Upper lobe of right lung (tissue), 1 donor: ENCODE results near the gene DNAJC30. TPM values are rescaled to one million over a fixed set of nuclear protein-coding genes. Genes with fewer than 3 reads are reported as not detected.

Experiments
- ATAC-seq: fragments of 200-7000 bp; cut with Tn5 transposase; one replicate; pipeline ENCODE4 v1.9.1; 2020; ENCODE audit warnings: mild to moderate bottlenecking, moderate library complexity
- DNase-seq: peaks from one replicate; pipeline ENCODE4 v3.0.0-alpha.2; 2020
- H3K27ac ChIP-seq: fragments of 200-600 bp; one replicate; pipeline ENCODE4 v1.8.0; 2022
- H3K27me3 ChIP-seq: fragments of 200-600 bp; one replicate; pipeline ENCODE4 v1.8.0; 2022; ENCODE audit warnings: mild to moderate bottlenecking
- H3K36me3 ChIP-seq: fragments of 200-600 bp; one replicate; pipeline ENCODE4 v1.8.0; 2022
- H3K4me1 ChIP-seq: fragments of 200-600 bp; one replicate; pipeline ENCODE4 v1.8.0; 2022
- H3K4me3 ChIP-seq: fragments of 200-600 bp; one replicate; pipeline ENCODE4 v1.8.0; 2022; ENCODE audit warnings: mild to moderate bottlenecking
- H3K9me3 ChIP-seq: fragments of 200-600 bp; one replicate; pipeline ENCODE4 v1.8.0; 2022
- intact Hi-C: fragments of 100-400 bp; cut with DNase I; formaldehyde crosslinking; loops from one replicate; pipeline ENCODE4 v1.11.0; 2022
- total RNA-seq: library from RNA; stranded (reverse); fragmentation: NEBNext Ultra II Directional; extraction: Animal tissue kit (Norgen Biotek cat#: 25700); gene quantifications from one replicate; pipeline ENCODE4 v1.2.1, GENCODE V29; 2021
- TF ChIP-seq, protein P1 (sequence below): fragments of 200-600 bp; IDR thresholded peaks from one replicate; pipeline ENCODE4 v1.8.0; 2022; ENCODE audit warnings: antibody characterized with exemption
- donor health status: DM: no; HTN: yes; CAD: no; lungs with severe emphysema.

The DNAJC30 gene
- total RNA-seq, 1 donor from 2014 or later: 10.2 TPM

DNA sequence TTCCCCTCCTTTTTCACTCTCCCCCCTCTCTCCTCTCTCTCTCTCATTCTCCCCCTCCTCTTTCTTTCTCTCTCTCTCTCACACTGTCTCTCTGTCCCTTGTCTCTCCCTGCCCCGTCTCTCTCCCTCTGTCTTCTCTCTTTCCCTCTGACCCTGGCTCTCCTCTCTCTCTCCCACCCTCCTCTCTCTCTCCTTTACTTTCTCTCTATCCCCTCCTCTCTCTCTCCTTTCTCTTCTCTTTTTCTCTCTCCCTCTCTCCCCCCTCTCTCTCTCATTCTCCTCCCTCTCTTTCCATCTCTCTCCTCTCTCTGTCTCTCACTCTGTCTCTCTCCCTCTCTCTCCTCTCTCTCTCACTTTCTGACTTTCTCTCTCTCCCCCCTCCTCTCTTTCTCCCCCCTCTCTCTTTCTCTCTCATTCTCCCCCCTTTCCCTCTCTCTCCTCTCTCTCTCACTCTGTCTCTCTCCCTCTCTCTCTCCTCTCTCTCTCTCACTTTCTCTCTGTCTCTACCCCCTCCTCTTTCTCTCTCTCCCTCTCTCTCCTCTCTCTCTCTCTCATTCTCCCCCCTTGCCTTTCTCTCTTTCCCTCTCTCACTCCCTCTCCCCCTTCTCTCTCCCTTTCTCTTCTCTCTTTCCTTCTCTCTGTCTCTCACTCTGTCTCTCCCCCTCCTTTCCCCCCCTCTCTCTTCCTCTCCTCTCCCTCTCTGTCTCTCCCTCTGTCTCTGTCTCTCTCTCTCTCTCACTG is 34.5 kb downstream of the DNAJC30 start:
- H3K27ac ChIP-seq: no peak overlapping the region
- H3K27me3 ChIP-seq: peaks cover 36% of the 10 kb centered on the region
- H3K9me3 ChIP-seq: no peaks in the 10 kb centered on the region
- TF ChIP-seq, protein P1, sequence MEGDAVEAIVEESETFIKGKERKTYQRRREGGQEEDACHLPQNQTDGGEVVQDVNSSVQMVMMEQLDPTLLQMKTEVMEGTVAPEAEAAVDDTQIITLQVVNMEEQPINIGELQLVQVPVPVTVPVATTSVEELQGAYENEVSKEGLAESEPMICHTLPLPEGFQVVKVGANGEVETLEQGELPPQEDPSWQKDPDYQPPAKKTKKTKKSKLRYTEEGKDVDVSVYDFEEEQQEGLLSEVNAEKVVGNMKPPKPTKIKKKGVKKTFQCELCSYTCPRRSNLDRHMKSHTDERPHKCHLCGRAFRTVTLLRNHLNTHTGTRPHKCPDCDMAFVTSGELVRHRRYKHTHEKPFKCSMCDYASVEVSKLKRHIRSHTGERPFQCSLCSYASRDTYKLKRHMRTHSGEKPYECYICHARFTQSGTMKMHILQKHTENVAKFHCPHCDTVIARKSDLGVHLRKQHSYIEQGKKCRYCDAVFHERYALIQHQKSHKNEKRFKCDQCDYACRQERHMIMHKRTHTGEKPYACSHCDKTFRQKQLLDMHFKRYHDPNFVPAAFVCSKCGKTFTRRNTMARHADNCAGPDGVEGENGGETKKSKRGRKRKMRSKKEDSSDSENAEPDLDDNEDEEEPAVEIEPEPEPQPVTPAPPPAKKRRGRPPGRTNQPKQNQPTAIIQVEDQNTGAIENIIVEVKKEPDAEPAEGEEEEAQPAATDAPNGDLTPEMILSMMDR: no peak
- H3K4me1 ChIP-seq: peaks cover 3% of the 10 kb centered on the region
- intact Hi-C loops: no loop called here
- no peak overlapping the region for H3K4me3 ChIP-seq
- ATAC-seq: no peak
- H3K36me3 ChIP-seq: no peaks in the 10 kb centered on the region
- DNase-seq: no peak

DNA sequence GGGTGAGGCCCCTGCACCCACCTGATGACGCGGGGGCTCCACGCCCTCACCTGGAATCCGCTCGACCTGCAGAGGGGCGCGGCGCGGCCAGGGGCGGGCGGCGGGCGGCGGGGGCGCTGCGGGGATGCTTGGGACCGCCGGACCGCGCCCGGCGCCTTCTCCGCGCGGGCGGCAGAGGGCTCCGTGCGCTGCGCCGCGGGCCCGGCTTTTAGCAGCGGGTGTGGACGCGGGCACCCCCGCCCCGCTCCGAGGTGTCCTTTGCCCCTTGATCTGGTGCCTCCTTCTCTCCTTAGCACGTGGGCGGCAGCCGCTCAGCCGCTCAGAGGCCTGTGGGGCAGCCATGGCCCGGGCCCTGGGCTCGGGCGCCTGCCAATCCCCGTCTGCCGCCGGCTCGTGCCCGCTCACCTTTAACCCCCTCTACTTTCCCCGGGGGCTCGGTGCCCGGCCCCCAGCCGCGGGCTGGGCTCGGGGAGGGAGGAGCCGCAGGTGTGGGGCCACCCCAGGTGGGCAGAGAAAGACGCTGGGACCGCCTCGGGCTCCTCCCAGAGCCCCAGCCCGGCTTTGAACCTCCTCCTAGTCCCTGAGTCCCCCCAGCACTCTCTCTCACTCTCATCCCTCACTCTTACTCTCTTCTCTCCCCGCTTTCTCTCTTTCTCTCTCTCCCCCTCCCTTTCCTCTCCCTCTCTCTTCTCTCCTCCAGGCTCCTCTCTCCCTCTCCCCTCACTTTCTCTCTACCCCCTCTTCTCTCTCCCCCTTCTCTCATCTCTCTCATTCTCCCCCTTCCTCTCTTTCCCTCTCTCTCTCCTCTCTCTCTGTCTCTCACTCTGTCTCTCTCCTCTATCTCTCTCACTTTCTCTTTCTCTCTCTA is 35.3 kb downstream of the DNAJC30 start:
- Histone ChIP-seq H3K9me3 (no peaks in the 10 kb centered on the region), H3K36me3 (no peaks in the 10 kb centered on the region), H3K4me1 (peaks cover 3% of the 10 kb centered on the region), H3K4me3 (peak overlapping the region; percentile 41), H3K27me3 (peaks cover 30% of the 10 kb centered on the region), H3K27ac (no peak overlapping the region)
- TF ChIP-seq, protein P1: no peak
- ATAC-seq (peak; percentile 70), DNase-seq (no peak)
- intact Hi-C loops: no loop called here

GRCh38 chr7:73646785-73647724 is 36.2 kb downstream of the DNAJC30 start:
- Histone ChIP-seq H3K4me1 (peaks cover 3% of the 10 kb centered on the region), H3K9me3 (no peaks in the 10 kb centered on the region), H3K27ac (no peak overlapping the region), H3K27me3 (peaks cover 30% of the 10 kb centered on the region), H3K36me3 (no peaks in the 10 kb centered on the region), H3K4me3 (no peak overlapping the region)
- ATAC-seq (no peak), DNase-seq (no peak)
- TF ChIP-seq, protein P1: no peak
- intact Hi-C loops: no loop called here

GRCh38 chr7:73645643-73646174 is 37.5 kb downstream of the DNAJC30 start:
- Histone ChIP-seq H3K4me3 (no peak overlapping the region), H3K4me1 (peaks cover 3% of the 10 kb centered on the region), H3K9me3 (no peaks in the 10 kb centered on the region), H3K36me3 (no peaks in the 10 kb centered on the region), H3K27me3 (peaks cover 23% of the 10 kb centered on the region), H3K27ac (no peak overlapping the region)
- intact Hi-C loops: no loop called here
- TF ChIP-seq, protein P1: no peak
- ATAC-seq (peak; percentile 10), DNase-seq (no peak)

- Histone ChIP-seq H3K27me3 (peaks cover 21% of the 10 kb centered on the region), H3K4me1 (peaks cover 3% of the 10 kb centered on the region), H3K36me3 (no peaks in the 10 kb centered on the region), H3K27ac (no peak overlapping the region), H3K4me3 (no peak overlapping the region), H3K9me3 (no peaks in the 10 kb centered on the region)
- TF ChIP-seq, protein P1: no peak
- intact Hi-C loops: no loop called here
- no peak for DNase-seq
- no peak for ATAC-seq
These were observed 38.5 kb downstream of the DNAJC30 start for GRCh38 chr7:73644688-73645286.
